SK-N-SH treated with all-trans-retinoic acid at 6 μM for 48 hours (cell line): Measurements from ENCODE around the gene ZNF595.

Experiments used
- OSR1 ChIP-seq: fragments of 250-450 bp; sonication (Bioruptor Pico); IDR thresholded peaks from 2 replicates; pipeline ENCODE4 v1.8.0; 2022; ENCODE audit warnings: moderate library complexity, mild to moderate bottlenecking, inconsistent platforms
- PPARA ChIP-seq: fragments of 250-450 bp; sonication (Bioruptor Pico); IDR thresholded peaks from 2 replicates; pipeline ENCODE4 v1.5.0; 2020; ENCODE audit warnings: mild to moderate bottlenecking, borderline replicate concordance
- ZFP30 ChIP-seq: fragments of 450-650 bp; formaldehyde crosslinking; IDR thresholded peaks from 2 replicates; pipeline ENCODE4 v1.5.0; 2022; ENCODE audit warnings: mild to moderate bottlenecking, moderate library complexity

DNA sequence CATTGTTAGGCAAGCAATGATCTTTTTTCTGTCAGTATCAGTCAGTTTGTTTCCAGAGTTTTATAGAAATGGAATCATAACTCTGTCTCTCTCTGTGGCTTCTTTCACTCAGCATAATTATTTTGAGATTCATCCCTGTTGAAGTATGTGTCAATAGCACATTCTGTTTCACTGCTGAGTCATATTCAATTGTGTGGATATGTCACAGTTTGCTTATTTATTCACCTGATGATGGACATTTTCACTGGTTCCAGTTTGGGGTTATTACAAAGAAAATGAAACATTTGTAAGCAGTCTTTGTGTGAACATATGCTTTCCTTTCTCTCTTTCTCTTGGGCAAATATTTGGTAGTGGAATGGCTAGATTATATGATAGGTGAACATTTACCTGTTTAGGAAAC lies 61.0 kb downstream of the ZNF595 start:
- TF ChIP-seq OSR1 (CRISPR knock-in tag) (no peak), ZFP30 (CRISPR knock-in tag) (no peak), PPARA (CRISPR knock-in tag) (no peak)
